Esophagus squamous epithelium (tissue), 5 donors: ENCODE measurements around the gene RBM25. TPM values are rescaled to one million over a fixed set of nuclear protein-coding genes. Genes with fewer than 3 reads are reported as not detected.

Experiments used
- DNase-seq: peaks from one replicate; lab custom pipeline; 2025; lab: John Stamatoyannopoulos, UW
- H3K27ac ChIP-seq, 4 donors: fragments of 200-600 bp; sonication (generic); one replicate each; pipeline ENCODE4 v1.5.1; 2016 to 2019; ENCODE audit warnings: mild to moderate bottlenecking in 1 of 4
- H3K27me3 ChIP-seq, 4 donors: fragments of 200-600 bp; sonication (generic); 1 replicate in 3 of 4; 2 replicates in 1 of 4; pipeline versions ENCODE4 v1.5.1 to v1.6.0; 2017 to 2021; ENCODE audit warnings: antibody characterized with exemption in 1 of 4
- H3K36me3 ChIP-seq, 3 donors: fragments of 200-600 bp; sonication (generic); one replicate each; pipeline ENCODE4 v1.5.1; 2016 to 2019
- H3K4me1 ChIP-seq, 3 donors: fragments of 200-600 bp; sonication (generic); one replicate each; pipeline ENCODE4 v1.5.1; 2017 to 2019
- H3K4me3 ChIP-seq, 4 donors: fragments of 200-600 bp; sonication (generic); 1 replicate in 3 of 4; 2 replicates in 1 of 4; pipeline ENCODE4 v1.5.1; 2016 to 2019; ENCODE audit warnings: mild to moderate bottlenecking in 2 of 4, moderate library complexity in 1 of 4
- H3K9me3 ChIP-seq, 3 donors: fragments of 200-600 bp; sonication (generic); one replicate each; pipeline ENCODE4 v1.5.1; 2016 to 2019
- POLR2A ChIP-seq, 4 donors: fragments of 450-650 bp; IDR thresholded peaks; one replicate each; pipeline ENCODE4 v1.6.1; 2017; ENCODE audit warnings: antibody characterized with exemption in 4 of 4, mild to moderate bottlenecking in 4 of 4, moderate library complexity in 3 of 4
- WGBS, 2 donors: methylation state at CpG; one replicate each; pipeline ENCODE4 v1.1.5; 2018; 5-methylcytosine and 5-hydroxymethylcytosine counted together
- intact Hi-C: fragments of 100-400 bp; cut with DNase I; formaldehyde crosslinking; loops from one replicate; pipeline ENCODE4 v1.15.0; 2022
- total RNA-seq, 4 donors: library from RNA; depleted of rRNA; stranded (reverse); fragments of >200 nt; gene quantifications; one replicate each; pipeline ENCODE4 v1.1.0, GENCODE V29; 2016
- TF ChIP-seq, protein P1 (sequence below), 6 experiments: fragments of 450-650 bp in 4 of 6; fragments of 200-600 bp in 2 of 6; sonication (generic) in 2 of 6; IDR thresholded peaks; one replicate each; pipeline ENCODE4 v1.5.1; 2016 to 2019; ENCODE audit warnings: antibody characterized with exemption in 6 of 6, mild to moderate bottlenecking in 4 of 6, moderate library complexity in 4 of 6
- donor health status: DM: yes; HTN: yes; CAD: no.

Gene RBM25
- total RNA-seq, 4 donors from 2014 or later = 22.3 to 58.2 (median 34.2) TPM

DNA sequence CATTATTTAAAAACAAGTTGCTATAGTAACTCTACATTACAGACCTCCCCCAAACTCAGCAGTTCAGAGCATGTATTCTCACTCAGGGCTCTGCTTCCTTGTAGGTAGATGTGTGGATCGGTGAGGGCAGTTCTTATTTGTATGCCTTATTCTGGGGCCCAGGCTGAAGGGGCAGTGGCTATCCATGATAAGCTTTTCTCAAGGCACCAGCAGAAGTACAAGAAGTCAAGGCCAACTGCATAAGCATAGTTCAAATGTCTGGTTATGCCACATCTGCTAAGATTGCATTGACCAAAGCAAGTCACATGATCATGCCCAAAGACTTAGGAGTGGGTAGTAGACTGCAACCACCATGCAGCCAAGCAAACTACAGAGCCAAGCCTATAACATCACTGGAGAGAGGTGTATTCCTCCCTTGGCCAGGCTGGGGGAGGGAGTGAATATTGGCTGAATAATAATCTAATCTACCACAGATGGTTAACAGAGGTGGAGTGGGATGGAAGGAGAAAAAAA, 82.5 kb downstream of the RBM25 start:
- 86 to 100% methylated on average over 1 of the region's 1 CpG for WGBS, 2 donors
- no peak for TF ChIP-seq POLR2A (IDR thresholded peaks at IDR 0.05)
- TF ChIP-seq, protein P1, sequence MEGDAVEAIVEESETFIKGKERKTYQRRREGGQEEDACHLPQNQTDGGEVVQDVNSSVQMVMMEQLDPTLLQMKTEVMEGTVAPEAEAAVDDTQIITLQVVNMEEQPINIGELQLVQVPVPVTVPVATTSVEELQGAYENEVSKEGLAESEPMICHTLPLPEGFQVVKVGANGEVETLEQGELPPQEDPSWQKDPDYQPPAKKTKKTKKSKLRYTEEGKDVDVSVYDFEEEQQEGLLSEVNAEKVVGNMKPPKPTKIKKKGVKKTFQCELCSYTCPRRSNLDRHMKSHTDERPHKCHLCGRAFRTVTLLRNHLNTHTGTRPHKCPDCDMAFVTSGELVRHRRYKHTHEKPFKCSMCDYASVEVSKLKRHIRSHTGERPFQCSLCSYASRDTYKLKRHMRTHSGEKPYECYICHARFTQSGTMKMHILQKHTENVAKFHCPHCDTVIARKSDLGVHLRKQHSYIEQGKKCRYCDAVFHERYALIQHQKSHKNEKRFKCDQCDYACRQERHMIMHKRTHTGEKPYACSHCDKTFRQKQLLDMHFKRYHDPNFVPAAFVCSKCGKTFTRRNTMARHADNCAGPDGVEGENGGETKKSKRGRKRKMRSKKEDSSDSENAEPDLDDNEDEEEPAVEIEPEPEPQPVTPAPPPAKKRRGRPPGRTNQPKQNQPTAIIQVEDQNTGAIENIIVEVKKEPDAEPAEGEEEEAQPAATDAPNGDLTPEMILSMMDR (IDR thresholded peaks at IDR 0.05) = no peak
- Histone ChIP-seq H3K27ac (no peak overlapping the region), H3K4me1 (peaks cover 9 to 61% (median 18%) of the 10 kb centered on the region in 3 donors), H3K4me3 (no peak overlapping the region), H3K27me3 (no peaks in the 10 kb centered on the region), H3K36me3 (peaks cover 0 to 8% (median 0%) of the 10 kb centered on the region in 3 donors), H3K9me3 (no peaks in the 10 kb centered on the region)
- intact Hi-C loops = no loop called here
- no peak for DNase-seq

DNA sequence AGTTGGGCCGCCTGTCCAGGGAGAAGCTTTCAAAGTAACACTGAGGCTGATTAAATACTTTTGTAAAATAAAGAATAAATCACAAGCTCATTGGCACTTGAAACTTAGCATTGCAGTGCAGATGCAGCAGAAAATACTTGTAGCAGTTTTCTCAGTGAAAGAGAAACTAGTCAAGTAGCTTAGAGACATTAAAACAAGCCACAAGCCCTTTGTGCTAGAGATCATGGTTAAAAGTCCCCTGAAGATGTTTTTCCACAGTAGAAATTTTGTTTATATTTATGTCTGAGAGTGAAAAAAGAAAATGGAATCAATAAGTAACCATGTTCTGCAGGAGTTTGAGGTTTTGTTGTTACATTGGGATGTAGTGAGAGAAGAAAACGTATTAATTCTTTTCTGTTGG, 83.9 kb downstream of the RBM25 start:
- Histone ChIP-seq H3K4me1 (peaks cover 6 to 54% (median 18%) of the 10 kb centered on the region in 3 donors), H3K4me3 (no peak overlapping the region), H3K9me3 (no peaks in the 10 kb centered on the region), H3K27ac (no peak overlapping the region), H3K36me3 (peaks cover 0 to 8% (median 0%) of the 10 kb centered on the region in 3 donors), H3K27me3 (no peaks in the 10 kb centered on the region)
- DNase-seq = no peak
- TF ChIP-seq POLR2A (IDR thresholded peaks at IDR 0.05) = no peak
- TF ChIP-seq, protein P1 (IDR thresholded peaks at IDR 0.05) = no peak
- 72 to 75% methylated on average over 2 of the region's 2 CpGs for WGBS, 2 donors
- intact Hi-C loops = no loop called here

DNA sequence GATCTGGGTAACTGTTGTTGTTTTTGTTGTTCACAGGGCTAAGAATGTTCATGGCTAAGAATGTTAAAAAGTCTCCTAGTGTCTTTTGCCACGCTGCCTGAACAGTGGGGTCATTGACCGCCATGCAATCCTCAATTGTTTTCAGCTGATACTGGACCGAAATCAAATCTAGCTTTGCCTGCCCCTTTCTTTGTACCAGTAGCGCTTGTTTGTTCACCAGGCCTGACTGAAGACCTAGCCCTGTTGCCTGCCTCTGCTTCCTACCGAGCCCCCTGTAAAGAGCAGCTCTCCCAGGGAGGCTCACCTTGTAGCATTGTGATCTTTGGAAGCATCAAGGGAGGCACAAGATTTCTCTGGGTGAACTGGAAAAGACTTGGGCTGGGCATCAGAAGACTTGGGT, 84.7 kb downstream of the RBM25 start:
- no peaks in the 10 kb centered on the region for H3K9me3 ChIP-seq
- H3K27me3 ChIP-seq = no peaks in the 10 kb centered on the region
- intact Hi-C loops = no loop called here
- H3K4me1 ChIP-seq = peaks cover 0 to 46% (median 11%) of the 10 kb centered on the region in 3 donors
- H3K27ac ChIP-seq = no peak overlapping the region
- DNase-seq = no peak
- no peak overlapping the region for H3K4me3 ChIP-seq
- H3K36me3 ChIP-seq = peaks cover 0 to 13% (median 3%) of the 10 kb centered on the region in 3 donors
- TF ChIP-seq POLR2A (IDR thresholded peaks at IDR 0.05) = no peak
- TF ChIP-seq, protein P1 (IDR thresholded peaks at IDR 0.05) = no peak
- 81 to 82% methylated on average over 5 of the region's 5 CpGs for WGBS, 2 donors

DNA sequence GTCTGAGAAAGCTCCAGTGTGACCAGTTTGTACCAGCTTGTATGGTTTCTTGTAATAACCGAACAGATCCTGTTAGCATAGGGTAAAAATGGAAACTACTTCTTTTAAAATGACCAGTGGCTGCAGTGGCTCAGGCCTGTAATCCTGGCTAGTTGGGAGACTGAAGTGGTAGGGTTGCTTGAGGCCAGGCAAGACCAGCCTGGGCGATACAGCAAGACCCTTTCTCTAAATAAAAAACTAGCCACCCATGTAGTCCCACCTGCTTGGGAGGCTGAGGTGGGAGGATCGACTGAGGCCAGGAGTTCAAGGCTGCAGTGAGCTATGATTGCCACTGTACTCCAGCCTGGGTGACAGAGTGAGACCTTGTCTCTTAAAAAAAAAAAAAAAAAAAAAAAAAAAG, 85.3 kb downstream of the RBM25 start:
- Histone ChIP-seq H3K36me3 (peaks cover 3 to 19% (median 5%) of the 10 kb centered on the region in 3 donors), H3K27me3 (no peaks in the 10 kb centered on the region), H3K4me1 (peaks cover 0 to 40% (median 6%) of the 10 kb centered on the region in 3 donors), H3K27ac (no peak overlapping the region), H3K9me3 (no peaks in the 10 kb centered on the region), H3K4me3 (no peak overlapping the region)
- TF ChIP-seq, protein P1 (IDR thresholded peaks at IDR 0.05) = no peak
- TF ChIP-seq POLR2A (IDR thresholded peaks at IDR 0.05) = no peak
- intact Hi-C loops = no loop called here
- WGBS, 2 donors = 83 to 91% methylated on average over 3 of the region's 3 CpGs
- no peak for DNase-seq

DNA sequence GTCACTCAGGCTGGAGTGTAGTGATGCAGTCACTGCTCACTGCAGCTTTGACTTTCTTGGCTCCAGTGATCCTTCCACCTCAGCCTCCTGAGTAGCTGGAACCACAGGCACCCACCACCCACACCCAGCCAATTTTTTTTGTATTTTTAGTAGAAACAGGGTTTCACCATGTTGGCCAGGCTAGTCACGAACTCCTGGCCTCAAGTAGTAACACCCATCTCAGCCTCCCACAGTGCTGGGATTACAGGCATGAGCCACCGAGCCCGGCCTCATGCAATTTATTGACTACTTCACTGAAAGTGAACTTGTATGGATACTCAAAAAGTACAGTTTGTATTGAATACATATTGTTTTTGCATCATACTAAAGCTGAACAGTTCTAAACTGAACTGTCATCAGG, 87.0 kb downstream of the RBM25 start:
- intact Hi-C loops = no loop called here
- Histone ChIP-seq H3K36me3 (peaks cover 8 to 37% (median 10%) of the 10 kb centered on the region in 3 donors), H3K27me3 (no peaks in the 10 kb centered on the region), H3K27ac (no peak overlapping the region), H3K9me3 (no peaks in the 10 kb centered on the region), H3K4me1 (peaks cover 0 to 34% (median 6%) of the 10 kb centered on the region in 3 donors), H3K4me3 (no peak overlapping the region)
- TF ChIP-seq, protein P1 (IDR thresholded peaks at IDR 0.05) = no peak
- TF ChIP-seq POLR2A (IDR thresholded peaks at IDR 0.05) = no peak
- DNase-seq = no peak
- 92 to 97% methylated on average over 3 of the region's 3 CpGs for WGBS, 2 donors
